ENCODE data around the gene ANKZF1.

DNA sequence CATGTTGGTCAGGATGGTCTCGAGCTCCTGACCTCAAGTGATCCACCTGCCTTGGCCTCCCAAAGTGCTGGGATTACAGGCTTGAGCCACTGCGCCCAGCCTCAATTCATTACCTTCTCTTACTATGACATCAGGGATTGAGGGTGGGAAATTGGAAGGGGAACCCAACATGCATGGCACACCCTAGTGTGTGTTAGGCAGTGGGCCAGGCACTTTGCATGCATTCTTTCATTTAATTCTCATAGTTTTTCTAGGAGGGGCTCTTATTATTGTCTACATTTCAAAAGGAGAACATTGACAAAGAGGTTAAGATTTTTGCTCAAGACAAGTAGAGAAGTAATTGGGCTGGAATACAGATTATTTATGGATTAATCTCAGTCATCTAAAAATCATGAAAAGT lies 38.7 kb downstream of the ANKZF1 start:
- no peak for TF ChIP-seq CTCF (IDR thresholded peaks at IDR 0.05)
- TF ChIP-seq POLR2A (IDR thresholded peaks at IDR 0.05) = no peak
